Upper lobe of left lung (tissue), 4 donors: ENCODE results near the gene CNIH4.

Experiments used
- CTCF ChIP-seq, 6 experiments: fragments of 450-650 bp in 4 of 6; fragments of 200-600 bp in 2 of 6; sonication (generic) in 2 of 6; IDR thresholded peaks; one replicate each; pipeline ENCODE4 v1.5.1; 2016 to 2019; ENCODE audit warnings: antibody characterized with exemption in 6 of 6
- POLR2A ChIP-seq, 4 donors: fragments of 450-650 bp; IDR thresholded peaks; one replicate each; pipeline ENCODE4 v1.5.1; 2016 to 2017; ENCODE audit warnings: antibody characterized with exemption in 4 of 4, mild to moderate bottlenecking in 2 of 4

- TF ChIP-seq POLR2A (IDR thresholded peaks at IDR 0.05) (peak in 2 of 4 donors; percentile 38 to 67), CTCF (IDR thresholded peaks at IDR 0.05) (no peak)
Measured at GRCh38 chr1:224329842-224330753, 26.6 kb upstream of the CNIH4 start, which contains the start of gene NVL.
